Stimulated activated CD8-positive, alpha-beta memory T cell treated with anti-CD3 and anti-CD28 coated beads, Interleukin-15, amount 100 ng/mL, for 1 hour (primary cell): ENCODE data around the gene TRERF1.

Experiments used
- DNase-seq: peaks from one replicate; pipeline ENCODE4 v3.0.0-alpha.2; 2020; ENCODE audit warnings: low read depth

Gene TRERF1

GRCh38 chr6:42271834-42272805, 179.6 kb downstream of the TRERF1 start:
- DNase-seq: no peak

- DNase-seq: no peak
These were observed 181.7 kb downstream of the TRERF1 start for GRCh38 chr6:42269974-42270510.

GRCh38 chr6:42269553-42269952, 182.2 kb downstream of the TRERF1 start:
- DNase-seq: no peak

GRCh38 chr6:42268835-42269204, 182.9 kb downstream of the TRERF1 start:
- DNase-seq: no peak

- DNase-seq: no peak
These were observed 183.5 kb downstream of the TRERF1 start for GRCh38 chr6:42268016-42268834.

- DNase-seq: no peak
These were observed 185.2 kb downstream of the TRERF1 start for GRCh38 chr6:42266538-42266937.

GRCh38 chr6:42264852-42265390, 186.8 kb downstream of the TRERF1 start:
- no peak for DNase-seq

- DNase-seq: no peak
These were observed 187.4 kb downstream of the TRERF1 start for GRCh38 chr6:42264162-42264851.

- no peak for DNase-seq
These were observed 188.5 kb downstream of the TRERF1 start for GRCh38 chr6:42263165-42263728.

- DNase-seq: no peak
These were observed 190.8 kb downstream of the TRERF1 start for GRCh38 chr6:42260972-42261371.

GRCh38 chr6:42260396-42260888, 191.3 kb downstream of the TRERF1 start:
- no peak for DNase-seq

GRCh38 chr6:42259841-42260395, 191.8 kb downstream of the TRERF1 start:
- DNase-seq: no peak

GRCh38 chr6:42259286-42259685, 192.4 kb downstream of the TRERF1 start:
- DNase-seq: no peak

GRCh38 chr6:42257614-42258013, 194.1 kb downstream of the TRERF1 start:
- DNase-seq: no peak

GRCh38 chr6:42257063-42257462, 194.7 kb downstream of the TRERF1 start:
- DNase-seq: no peak

GRCh38 chr6:42255050-42255449, 196.7 kb downstream of the TRERF1 start:
- DNase-seq: no peak

GRCh38 chr6:42254505-42254904, 197.2 kb downstream of the TRERF1 start:
- DNase-seq: no peak

GRCh38 chr6:42251911-42252637, 199.7 kb downstream of the TRERF1 start:
- no peak for DNase-seq

- no peak for DNase-seq
These were observed 200.2 kb downstream of the TRERF1 start for GRCh38 chr6:42251500-42251899.

GRCh38 chr6:42250274-42250931, 201.3 kb downstream of the TRERF1 start:
- DNase-seq: no peak
